Sciatic nerve (tissue), 2 donors: Measurements from ENCODE around the gene WDR73. TPM values are rescaled to one million over a fixed set of nuclear protein-coding genes. Genes with fewer than 3 reads are reported as not detected.
"Not testable (repeated sequence)": the region's sequence is repeated elsewhere in the genome, so short reads cannot be mapped to it uniquely, and the experiment has no call there.

Source experiments
- ATAC-seq: fragments of 200-7000 bp; cut with Tn5 transposase; one replicate; pipeline ENCODE4 v1.9.1; 2020; ENCODE audit warnings: mild to moderate bottlenecking, moderate library complexity
- DNase-seq: peaks from one replicate; pipeline ENCODE4 v3.0.0-alpha.2; 2020; ENCODE audit warnings: low spot score
- intact Hi-C: fragments of 100-400 bp; cut with DNase I; formaldehyde crosslinking; loops from one replicate; pipeline ENCODE4 v1.14.2; 2022
- total RNA-seq: library from RNA; stranded (reverse); fragmentation: NEBNext Ultra II Directional; extraction: Animal tissue kit (Norgen Biotek cat#: 25700); gene quantifications from one replicate; pipeline ENCODE4 v1.2.1, GENCODE V29; 2021
- donor health status: DM: no; HTN: no; CAD: no.
- donor health status: DM: no; HTN: no; CAD: no.

Gene WDR73
- total RNA-seq, 1 donor from 2014 or later, result 29.5 TPM

DNA sequence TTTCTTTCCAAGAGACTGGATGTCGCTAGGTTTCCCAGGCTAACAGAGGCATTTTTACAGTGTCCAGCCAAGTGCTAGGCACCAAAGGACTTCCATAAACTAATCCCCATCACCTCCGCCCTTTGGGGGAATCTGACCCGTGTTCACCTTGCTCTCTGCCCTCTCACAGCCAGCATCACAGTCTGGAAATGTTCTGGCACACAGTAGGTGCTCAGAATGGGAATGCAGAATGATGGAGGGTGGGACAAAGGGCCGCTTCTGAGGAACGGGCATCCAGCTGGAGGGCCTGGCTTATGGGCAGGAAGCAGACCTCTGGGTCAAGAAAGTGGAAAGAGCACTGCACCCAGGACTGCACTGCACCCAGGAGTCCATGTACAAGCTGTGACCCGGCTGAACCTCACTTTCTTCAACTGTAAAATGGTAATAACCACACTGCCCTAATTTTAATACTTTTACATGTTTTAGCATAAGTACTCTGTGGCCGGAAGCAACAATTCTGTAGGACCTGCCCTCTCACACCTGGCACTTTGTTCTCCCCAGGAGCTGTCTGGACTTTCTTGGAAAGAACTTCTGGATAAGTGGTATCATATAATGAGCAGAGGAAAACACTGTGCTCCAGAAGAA, 4.8 kb upstream of the WDR73 start:
- DNase-seq (no peak), ATAC-seq (no peak)

DNA sequence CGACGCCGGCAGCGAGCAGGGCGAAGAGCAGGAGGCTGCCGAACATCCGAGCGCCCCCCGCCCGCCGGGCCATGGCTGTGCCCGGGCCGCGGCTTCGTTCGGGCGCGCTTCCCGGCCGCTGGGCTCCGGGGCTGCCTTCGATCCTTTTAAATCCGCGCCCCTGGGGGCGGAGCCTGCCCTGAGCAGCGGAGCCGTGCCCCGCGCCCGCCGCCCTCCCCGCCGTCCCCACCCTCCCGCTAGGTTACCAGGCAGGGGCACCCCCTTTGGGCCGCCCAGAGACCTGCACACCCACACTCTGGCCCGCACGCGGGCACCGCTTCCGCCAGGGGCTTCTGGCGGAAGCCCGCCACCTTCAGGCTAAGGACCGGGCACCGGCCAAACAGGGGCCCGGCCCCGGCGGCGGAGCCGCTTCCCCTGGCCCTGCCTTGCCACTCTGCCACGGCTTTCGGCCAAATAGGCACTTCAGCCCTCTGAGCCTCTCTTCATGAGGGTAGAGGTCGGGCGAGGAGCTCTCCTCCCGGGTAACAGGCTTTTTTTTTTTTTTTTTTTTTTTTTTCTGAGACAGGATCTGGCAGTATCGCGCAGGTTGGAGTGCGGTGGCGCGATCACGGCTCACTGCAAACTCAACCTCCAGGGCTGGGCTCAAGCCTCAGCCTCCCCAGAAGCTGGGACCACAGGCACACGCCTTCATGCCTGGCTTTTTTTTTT, 4.2 kb upstream of the WDR73 start, which contains the start of gene NMB:
Gene NMB, minus strand, starts transcription at position 120 of the 708 bp plus-strand sequence. Its CDS starts 47 bp downstream, at position 73.
- intact Hi-C loops, result loop anchor here (5.0 kb wide), 1 partner anchor 656 kb away; no protein-coding TSS in a partner anchor
- ATAC-seq, result peak; percentile 58
- peak; percentile 85 for DNase-seq

More for the DNA sequence above, 4.8 kb upstream of the WDR73 start:
- intact Hi-C loops, result loop anchor here (5.0 kb wide), 1 partner anchor 657 kb away; no protein-coding TSS in a partner anchor

DNA sequence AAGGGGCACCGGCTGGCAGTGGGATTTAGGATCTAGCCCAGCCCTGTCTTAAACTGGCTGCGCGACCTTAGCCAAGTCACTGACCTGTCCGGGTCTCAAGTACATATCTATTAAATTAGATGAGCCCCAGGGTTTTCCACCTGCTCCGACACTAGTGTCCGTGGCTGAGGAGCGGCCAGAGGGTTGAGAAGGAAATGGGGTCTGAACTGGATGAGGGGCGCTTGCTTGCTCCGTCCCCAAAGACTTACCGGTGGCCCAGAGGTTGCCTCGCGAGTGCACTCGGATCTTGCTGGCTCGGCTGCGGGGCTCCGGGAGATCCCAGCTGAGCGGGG, 3.6 kb upstream of the WDR73 start:
- intact Hi-C loops, result loop anchor here (5.0 kb wide), 1 partner anchor 655 kb away; no protein-coding TSS in a partner anchor
- DNase-seq (no peak), ATAC-seq (no peak)

DNA sequence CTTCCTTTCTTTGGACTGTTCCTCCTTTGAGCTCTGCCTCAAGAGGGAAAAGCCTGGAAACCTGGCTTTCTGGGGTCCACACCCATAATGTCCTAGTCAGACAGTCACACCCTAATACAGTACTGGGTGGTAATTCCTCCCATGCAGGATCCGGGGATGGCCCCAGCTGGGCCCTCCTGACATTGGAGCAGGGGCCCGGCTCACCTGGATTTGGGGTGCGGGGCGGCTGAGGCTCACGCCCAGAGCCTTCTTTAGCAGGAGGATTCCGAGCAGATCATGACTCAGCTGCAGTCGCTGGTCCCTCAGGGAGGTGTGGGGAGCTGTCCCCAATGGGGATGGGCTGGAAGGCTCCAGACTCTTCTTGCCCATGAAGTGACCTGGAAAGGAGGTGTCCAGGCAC, 2.9 kb upstream of the WDR73 start:
- no peak for DNase-seq
- intact Hi-C loops, result loop anchor here (5.0 kb wide), 1 partner anchor 655 kb away; no protein-coding TSS in a partner anchor
- no peak for ATAC-seq

DNA sequence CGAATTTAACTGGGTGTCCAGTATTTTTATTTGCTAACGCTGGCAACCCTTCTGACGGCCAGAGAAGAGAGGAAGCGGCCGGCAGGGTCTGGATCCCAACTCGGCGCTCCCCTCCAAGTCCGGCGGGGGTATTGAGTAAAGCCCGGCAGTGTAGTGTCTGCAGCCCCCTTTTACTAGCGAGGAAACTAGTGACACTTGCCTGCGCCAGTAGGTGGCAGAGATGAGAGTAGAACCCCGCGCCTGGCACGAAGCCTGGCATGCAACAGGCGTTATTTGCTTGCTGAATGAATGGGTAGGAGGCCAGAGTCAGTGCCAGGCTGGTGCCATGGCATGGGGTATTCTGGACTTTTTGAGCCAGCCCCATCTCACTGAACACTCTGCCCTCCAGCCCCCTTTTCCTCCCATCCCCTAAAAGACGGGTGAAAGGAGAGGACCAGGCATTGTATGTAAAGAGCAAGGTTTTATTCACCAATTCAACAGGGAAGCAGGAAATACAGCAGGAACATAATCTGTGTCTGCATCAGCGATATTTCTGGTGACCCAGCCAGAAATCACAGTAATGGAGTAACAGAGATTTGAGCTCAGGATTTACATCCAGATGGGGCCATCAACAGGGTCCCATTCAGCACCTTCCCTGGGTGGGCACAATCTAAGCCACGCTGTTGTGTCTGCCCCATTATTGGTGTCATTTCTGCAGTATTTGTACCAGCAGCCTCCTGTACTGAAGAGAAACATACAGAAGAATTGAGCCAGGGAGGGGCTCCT, 788 bp upstream of the WDR73 start:
- DNase-seq, result peak; percentile 85
- intact Hi-C loops, result loop anchor here (5.0 kb wide), 1 partner anchor 653 kb away; no protein-coding TSS in a partner anchor
- peak; percentile 62 for ATAC-seq

DNA sequence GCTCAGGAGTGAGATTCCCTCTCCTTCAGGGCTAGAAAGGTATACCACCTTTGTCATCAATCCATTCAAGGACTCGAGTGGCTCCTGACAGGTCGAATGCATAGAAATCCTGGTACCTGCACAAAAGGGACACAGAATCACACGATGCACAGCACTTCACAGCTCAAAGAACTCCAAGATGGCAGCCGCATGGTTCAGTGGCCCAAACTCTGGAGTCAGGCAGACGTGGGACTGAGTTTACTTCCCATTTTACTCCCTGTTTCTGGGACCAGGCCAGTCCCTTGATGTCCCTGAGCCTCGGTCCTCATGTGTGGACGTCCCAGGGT, 536 bp downstream of the WDR73 start:
- intact Hi-C loops, result no loop called here
- ATAC-seq, result no peak
- DNase-seq, result no peak

DNA sequence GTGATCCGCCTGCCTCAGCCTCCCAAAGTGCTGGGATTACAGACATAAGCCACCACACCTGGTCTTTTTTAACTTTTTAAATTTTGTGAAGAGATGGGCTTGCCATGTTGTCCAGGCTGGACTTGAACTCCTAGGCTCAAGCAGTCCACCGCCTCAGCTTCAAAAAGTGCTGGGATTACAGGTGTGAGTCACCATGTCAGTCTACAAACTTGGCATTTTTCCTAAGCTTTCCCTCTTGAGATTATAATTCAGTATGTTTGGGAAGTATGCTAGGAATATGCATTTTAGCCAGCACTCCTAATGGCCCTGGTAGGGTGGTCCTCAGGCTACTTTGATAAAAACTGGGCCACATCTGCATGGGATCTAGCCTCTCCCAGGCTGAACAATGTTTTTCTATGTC, 4.4 kb downstream of the WDR73 start:
- intact Hi-C loops, result no loop called here
- DNase-seq (no peak), ATAC-seq (no peak)

DNA sequence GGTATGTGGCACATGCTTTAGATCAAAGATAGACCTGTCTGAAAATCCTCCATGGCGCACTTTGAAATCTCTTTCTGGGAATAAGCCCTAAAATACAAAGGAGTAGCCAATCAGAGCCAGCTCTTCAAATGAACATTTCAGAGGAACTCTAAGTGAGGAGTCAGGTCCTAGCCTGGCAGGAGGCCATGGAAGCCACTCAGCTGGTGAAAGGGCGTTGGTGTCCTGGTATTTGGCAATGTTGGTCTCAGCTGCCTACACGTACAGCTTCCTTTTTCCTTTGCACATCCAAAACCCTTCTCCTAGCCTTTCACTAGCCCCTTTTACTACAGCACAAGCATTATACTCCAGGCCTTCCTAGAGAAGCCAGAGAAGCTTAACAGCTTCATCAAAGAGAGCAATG, 5.5 kb downstream of the WDR73 start:
- no peak for ATAC-seq
- DNase-seq, result no peak
- intact Hi-C loops, result no loop called here

DNA sequence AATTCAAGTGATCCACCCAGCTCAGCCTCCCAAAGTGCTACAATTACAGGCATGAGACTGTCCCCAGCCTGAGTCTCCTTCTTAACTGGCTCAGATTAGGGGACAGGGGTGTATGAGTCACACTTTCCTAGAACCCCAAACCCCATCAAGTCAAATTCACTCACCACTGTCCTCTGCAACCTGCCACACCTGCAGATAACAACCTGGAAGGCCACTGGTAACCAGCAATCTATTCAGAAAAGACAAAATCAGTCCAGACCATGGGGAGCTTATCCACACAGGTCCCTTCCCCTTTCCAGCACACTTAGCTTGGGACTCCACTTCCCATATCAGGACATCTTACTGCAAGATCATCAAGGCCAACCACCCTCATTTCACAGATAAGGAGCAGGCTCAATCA, 6.4 kb downstream of the WDR73 start:
- no peak for DNase-seq
- no peak for ATAC-seq
- intact Hi-C loops, result no loop called here

DNA sequence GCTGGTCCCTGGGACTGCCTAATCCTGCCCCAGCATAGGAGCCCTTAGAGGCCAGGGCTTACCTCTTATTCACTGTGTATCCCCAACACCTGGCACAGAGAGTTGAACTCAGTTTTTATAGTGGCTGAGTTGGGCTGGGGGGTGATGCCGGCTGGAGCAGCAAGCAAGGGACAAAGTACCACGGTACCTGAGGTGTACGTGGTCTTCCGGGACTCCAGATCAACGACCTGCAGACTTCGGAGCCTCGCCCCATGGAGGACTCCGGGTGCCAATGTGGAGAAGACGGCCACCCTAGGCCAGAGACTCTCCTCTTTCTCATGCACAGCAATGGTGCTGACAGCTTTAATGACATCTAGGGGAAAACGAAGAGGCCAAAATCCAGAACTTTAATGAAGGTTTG, 8.1 kb downstream of the WDR73 start:
- ATAC-seq (no peak), DNase-seq (peak; percentile 48)
- intact Hi-C loops, result no loop called here

DNA sequence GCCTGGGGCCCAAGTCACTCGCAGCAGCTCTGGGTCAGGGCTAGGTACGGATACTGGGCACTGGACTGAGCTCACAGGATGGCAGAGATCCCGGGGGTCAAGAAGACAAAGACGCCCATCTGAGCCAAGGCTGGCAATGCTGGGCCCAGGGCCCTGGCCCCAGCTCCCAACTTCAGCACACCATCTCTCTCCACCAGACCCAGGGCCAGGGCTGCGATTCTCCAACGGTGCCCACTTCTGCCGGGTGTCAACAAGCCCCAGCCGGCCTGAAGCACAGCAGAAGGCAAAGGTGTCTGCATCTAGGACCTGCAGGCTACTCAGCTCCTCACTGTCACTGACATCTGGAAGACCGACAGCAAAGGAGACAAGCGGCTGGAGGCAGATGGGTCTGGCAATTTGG, 8.6 kb downstream of the WDR73 start:
- DNase-seq (peak; percentile 55), ATAC-seq (no peak)
- intact Hi-C loops, result no loop called here

DNA sequence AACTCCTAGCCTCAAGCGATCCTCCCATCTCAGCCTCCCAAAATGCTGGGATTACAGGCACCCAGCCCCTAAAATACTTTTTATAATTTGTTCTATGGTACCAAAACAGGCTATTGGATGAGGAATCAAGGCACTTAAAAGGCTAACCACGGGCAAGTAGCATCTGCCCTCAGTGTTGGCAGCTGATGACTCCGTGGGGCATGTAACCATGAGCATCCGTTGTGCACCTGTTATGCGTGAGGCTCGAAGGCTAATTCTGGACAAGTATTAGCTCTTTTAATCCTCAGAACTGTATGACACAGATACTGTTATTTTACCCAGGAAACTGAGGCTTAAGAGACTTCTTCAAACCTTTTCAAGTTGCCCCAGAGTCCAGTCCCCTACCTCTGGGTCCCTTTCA, 10.2 kb downstream of the WDR73 start:
- intact Hi-C loops, result no loop called here
- peak; percentile 32 for DNase-seq
- ATAC-seq, result no peak

DNA sequence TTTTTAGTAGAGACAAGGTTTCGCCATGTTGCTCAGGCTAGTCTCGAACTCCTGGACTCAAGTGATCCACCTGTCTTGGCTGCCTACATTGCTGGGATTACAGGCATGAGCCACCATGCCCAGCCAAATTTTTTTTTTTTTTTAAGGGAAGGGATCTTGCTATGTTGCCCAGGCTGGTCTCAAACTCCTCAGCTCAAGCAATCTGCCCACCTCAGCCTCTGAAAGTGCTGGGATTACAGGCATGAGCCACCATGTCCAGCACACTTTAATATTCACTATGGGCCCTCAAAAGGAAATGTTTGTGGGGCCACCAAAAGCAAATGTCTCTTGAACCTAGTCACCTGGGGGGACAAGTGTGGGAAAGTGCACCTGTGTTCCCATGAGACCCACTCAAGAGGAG, 11.4 kb downstream of the WDR73 start:
- intact Hi-C loops, DNase-seq, ATAC-seq: not testable (repeated sequence)

DNA sequence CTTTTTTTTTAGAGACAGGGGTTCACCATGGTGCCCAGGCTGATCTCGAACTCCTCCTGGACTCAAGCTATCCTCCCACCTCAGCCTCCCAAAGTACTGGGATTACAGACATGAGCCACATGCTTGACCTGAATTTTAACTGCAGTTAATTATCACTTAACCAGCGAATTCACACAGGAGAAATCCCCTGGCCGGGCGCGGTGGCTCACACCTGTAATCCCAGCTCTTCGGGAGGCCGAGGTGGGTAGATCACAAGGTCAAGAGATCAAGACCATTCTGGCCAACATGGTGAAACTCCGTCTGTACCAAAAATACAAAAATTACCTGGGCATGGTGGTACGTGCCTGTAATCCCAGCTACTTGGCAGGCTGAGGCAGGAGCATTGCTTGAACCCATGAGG, 12.2 kb downstream of the WDR73 start:
- intact Hi-C loops, DNase-seq, ATAC-seq: not testable (repeated sequence)

DNA sequence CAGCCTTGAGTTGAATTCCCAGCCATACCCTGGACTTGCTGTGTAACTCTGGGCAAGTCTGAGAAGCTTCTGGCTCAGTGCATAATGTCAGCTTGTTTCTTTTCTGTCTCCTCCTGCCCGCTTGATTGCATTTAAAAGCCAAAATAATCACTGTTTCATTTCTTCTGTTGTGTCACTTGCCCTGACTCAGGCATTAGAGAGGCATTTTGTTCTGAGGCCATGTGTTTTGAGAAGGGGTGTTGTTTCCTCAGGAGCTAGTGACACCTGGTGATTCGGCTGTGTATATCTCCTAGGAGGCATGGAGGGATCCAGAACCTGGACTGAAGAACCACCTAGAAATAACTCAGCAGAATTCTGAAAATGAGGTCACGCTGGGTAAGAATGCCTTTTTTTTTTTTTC, 16.0 kb downstream of the WDR73 start:
- no peak for ATAC-seq
- intact Hi-C loops, result no loop called here
- no peak for DNase-seq

DNA sequence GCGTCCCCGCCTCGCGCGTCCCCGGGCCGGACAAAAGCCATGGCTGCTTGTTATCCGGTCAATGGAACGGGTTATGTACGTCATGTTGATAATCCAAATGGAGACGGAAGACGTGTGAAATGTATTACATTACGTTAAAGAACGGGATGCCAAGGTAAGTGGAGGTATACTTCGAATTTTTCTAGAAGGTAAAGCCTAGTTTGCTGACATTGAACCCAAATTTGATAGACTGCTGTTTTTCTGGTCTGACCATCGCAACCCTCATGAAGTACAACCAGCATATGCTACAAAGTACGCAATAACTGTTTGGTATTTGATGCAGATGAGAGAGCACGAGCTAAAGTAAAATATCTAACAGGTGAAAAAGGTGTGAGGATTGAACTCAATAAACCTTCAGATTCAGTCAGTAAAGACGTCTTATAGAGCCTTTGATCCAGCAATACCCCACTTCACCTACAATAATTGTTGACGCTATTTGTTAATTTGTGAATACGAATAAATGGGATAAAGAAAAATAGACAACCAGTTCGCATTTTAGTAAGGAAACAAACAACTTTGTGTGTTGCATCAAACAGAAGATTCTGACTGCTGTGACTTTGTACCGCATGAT, 19.8 kb downstream of the WDR73 start:
- no peak for ATAC-seq
- intact Hi-C loops, result no loop called here

DNA sequence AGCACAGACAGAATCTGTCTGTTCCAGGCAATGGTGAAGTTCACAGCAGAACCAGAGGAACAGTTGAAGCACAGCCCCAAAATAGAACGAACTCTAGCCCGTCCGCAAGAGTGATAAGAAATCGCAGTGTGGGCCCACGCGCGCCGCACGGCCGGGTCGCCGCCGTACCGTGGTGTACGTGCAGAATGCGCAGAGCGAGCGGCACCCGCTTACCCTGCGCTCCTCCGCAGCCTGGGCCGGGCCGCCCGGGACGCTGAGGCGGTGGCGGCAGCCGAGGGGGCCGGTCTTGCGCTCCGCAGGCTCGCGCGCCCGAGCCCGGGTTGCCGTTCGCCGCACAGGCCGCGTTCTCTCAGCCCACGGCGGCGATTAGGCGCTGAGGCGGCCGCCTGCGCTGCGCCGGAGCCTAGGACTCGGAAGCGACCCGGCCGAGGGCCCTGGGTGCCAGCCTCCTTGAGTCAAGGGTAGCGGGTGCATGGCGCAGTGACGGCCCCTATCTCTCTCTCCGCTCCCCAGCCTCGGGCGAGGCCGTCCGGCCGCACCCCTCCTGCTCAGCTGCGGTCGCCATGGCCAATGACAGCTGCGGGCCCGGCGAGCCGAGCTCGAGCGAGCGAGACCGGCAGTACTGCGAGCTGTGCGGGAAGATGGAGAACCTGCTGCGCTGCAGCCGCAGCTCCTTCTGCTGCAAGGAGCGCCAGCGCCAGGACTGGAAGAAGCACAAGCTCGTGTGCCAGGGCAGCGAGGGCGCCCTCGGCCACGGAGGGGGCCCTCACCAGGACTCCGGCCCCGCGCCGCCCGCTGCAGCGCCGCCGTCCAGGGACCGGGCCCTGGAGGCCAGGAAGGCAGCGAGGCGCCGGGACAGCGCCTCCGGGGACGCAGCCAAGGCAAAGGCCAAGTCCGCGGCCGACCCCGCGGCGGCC, 20.5 kb downstream of the WDR73 start:
- intact Hi-C loops, result no loop called here
- DNase-seq, result peak; percentile 81
- ATAC-seq, result peak; percentile 71

More for the DNA sequence above, 19.8 kb downstream of the WDR73 start:
- no peak for DNase-seq

DNA sequence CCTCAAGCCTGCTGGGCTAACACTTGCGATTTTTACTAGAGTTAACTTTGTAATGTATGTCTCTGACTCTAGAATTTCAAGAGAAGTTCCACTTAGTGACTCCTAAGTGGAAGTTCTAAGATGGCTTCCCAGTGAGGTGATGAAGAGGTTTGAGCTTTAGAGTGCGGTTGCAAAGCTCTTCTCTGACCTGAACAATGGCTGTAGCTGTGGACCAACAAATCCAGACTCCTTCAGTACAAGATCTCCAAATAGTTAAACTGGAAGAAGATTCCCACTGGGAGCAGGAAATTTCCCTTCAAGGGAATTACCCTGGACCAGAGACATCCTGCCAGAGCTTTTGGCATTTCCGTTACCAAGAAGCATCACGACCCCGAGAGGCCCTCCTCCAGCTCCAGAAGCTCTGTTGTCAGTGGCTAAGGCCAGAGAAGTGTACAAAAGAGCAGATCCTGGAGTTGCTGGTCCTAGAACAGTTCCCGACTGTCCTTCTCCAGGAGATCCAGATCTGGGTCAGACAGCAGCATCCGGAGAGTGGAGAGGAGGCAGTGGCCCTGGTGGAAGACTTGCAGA, 22.3 kb downstream of the WDR73 start:
- intact Hi-C loops, result no loop called here
- no peak for ATAC-seq
- DNase-seq, result no peak
